Endothelial cell of umbilical vein (primary cell): ENCODE data around the gene COA3. TPM values are rescaled to one million over a fixed set of nuclear protein-coding genes. Genes with fewer than 3 reads are reported as not detected.
A peak's percentile ranks its signal among the peaks of the same experiment; 100 is the strongest.

ENCODE experiments used
- BruUV-seq: library from RNA; stranded (reverse); fragments of 400-500 nt; replicated peaks from 2 replicates; lab custom pipeline; 2021; lab: Mats Ljungman, UMichigan
- CTCF ChIA-PET: fragments of 300-600, 350-600 bp; sonication (Branson Sonifier 250); formaldehyde crosslinking; loops from one replicate; lab custom pipeline; 2021; ENCODE audit warnings: antibody characterized with exemption, inconsistent platforms; lab: Charles Lee
- POLR2A ChIA-PET: fragments of 300-600, 350-600 bp; sonication (Branson Sonifier 250); formaldehyde crosslinking; loops from one replicate; lab custom pipeline; 2021; ENCODE audit warnings: antibody characterized with exemption, inconsistent platforms; lab: Charles Lee
- DNase-seq: peaks from one replicate; pipeline ENCODE4 v3.0.0-alpha.2; 2011; ENCODE audit warnings: low read depth, low spot score
- FAIRE-seq: peaks from 2 replicates; lab custom pipeline; 2011; peaks lifted over from hg19 to GRCh38; lab: Jason Lieb, UNC
- H2AFZ ChIP-seq: 2 replicates; pipeline ENCODE4 v1.6.0; 2012; ENCODE audit warnings: low read depth, low read length, control low read depth, inconsistent platforms
- H3K27ac ChIP-seq: 2 replicates; pipeline ENCODE4 v1.5.1; 2011; ENCODE audit warnings: low read depth, mild to moderate bottlenecking, control low read depth, low read length, moderate library complexity; ENCODE audit not compliant: insufficient read depth
- H3K27me3 ChIP-seq, 2 experiments: 2 replicates each; pipeline versions ENCODE4 v1.6.0 to v1.6.1; 2011; ENCODE audit warnings: low read length in 2 of 2, mixed read lengths in 1 of 2; ENCODE audit not compliant: control insufficient read depth in 2 of 2, insufficient read depth in 2 of 2
- H3K36me3 ChIP-seq, 2 experiments: 2 replicates in 1 of 2; 3 replicates in 1 of 2; pipeline ENCODE4 v1.5.1; 2011; ENCODE audit warnings: low read length in 2 of 2, mild to moderate bottlenecking in 1 of 2, moderate library complexity in 1 of 2; ENCODE audit not compliant: control insufficient read depth in 2 of 2, insufficient read depth in 2 of 2; ENCODE audit errors: extremely low read depth in 1 of 2
- H3K4me1 ChIP-seq: 3 replicates; pipeline ENCODE4 v1.5.1; 2011; ENCODE audit warnings: mild to moderate bottlenecking, low read length; ENCODE audit not compliant: control insufficient read depth, insufficient read depth; ENCODE audit errors: extremely low read depth
- H3K4me2 ChIP-seq: 2 replicates; pipeline ENCODE4 v1.6.1; 2011; ENCODE audit warnings: low read length, control low read depth, mixed read lengths; ENCODE audit not compliant: insufficient read depth
- H3K4me3 ChIP-seq, 3 experiments: fragments of 200-600 bp in 1 of 3; sonication (generic), shearing (Covaris generic) in 1 of 3; replicated peaks in 1 of 3; 2 replicates each; pipeline ENCODE4 v1.5.1; 2011 to 2016; ENCODE audit warnings: control low read depth in 3 of 3, low read length in 3 of 3, mild to moderate bottlenecking in 2 of 3, inconsistent platforms in 1 of 3, low read depth in 1 of 3, moderate library complexity in 1 of 3; ENCODE audit not compliant: insufficient read depth in 1 of 3
- H3K79me2 ChIP-seq: 2 replicates; pipeline ENCODE4 v1.6.0; 2012; ENCODE audit warnings: low read length, inconsistent platforms; ENCODE audit not compliant: control insufficient read depth, insufficient read depth
- H3K9ac ChIP-seq: replicated peaks from 2 replicates; pipeline ENCODE3; 2011; ENCODE audit warnings: low read length, control low read depth; ENCODE audit not compliant: insufficient read depth; ENCODE audit errors: extremely low read depth
- H3K9me1 ChIP-seq: replicated peaks from 3 replicates; pipeline ENCODE4 v1.6.0; 2011; ENCODE audit warnings: mild to moderate bottlenecking, low read length; ENCODE audit not compliant: control insufficient read depth, insufficient read depth; ENCODE audit errors: extremely low read depth
- H3K9me3 ChIP-seq: replicated peaks from 2 replicates; pipeline ENCODE4 v1.5.1; 2012; ENCODE audit warnings: low read length, inconsistent platforms; ENCODE audit not compliant: control insufficient read depth, insufficient read depth
- H4K20me1 ChIP-seq: replicated peaks from 2 replicates; pipeline ENCODE3; 2011; ENCODE audit warnings: mild to moderate bottlenecking, low read length; ENCODE audit not compliant: control insufficient read depth, insufficient read depth; ENCODE audit errors: extremely low read depth
- EZH2 ChIP-seq: IDR thresholded peaks from 2 replicates; pipeline ENCODE4 v1.6.1; 2012; ENCODE audit warnings: borderline replicate concordance, low read depth, mild to moderate bottlenecking, moderate library complexity, low read length, inconsistent platforms; ENCODE audit not compliant: severe bottlenecking
- FOS ChIP-seq: IDR thresholded peaks from 2 replicates; pipeline ENCODE4 v1.6.1; 2011; ENCODE audit warnings: mild to moderate bottlenecking, low read length, moderate library complexity, borderline replicate concordance; ENCODE audit not compliant: insufficient read depth
- GATA2 ChIP-seq: IDR thresholded peaks from 2 replicates; pipeline ENCODE4 v1.7.0; 2011; ENCODE audit warnings: low read depth, mild to moderate bottlenecking, moderate library complexity, mixed read lengths, low read length; ENCODE audit not compliant: insufficient read length, insufficient read depth
- JUN ChIP-seq: IDR thresholded peaks from 2 replicates; pipeline ENCODE4 v1.6.1; 2011; ENCODE audit warnings: borderline replicate concordance, low read depth; ENCODE audit not compliant: insufficient read length, insufficient read depth
- MAX ChIP-seq: IDR thresholded peaks from 2 replicates; pipeline ENCODE4 v1.6.1; 2011; ENCODE audit not compliant: insufficient read depth, insufficient read length
- MYC ChIP-seq: IDR thresholded peaks from one replicate; pipeline ENCODE4 v1.6.1; 2011; ENCODE audit warnings: mild to moderate bottlenecking, low read depth, low read length
- POLR2A ChIP-seq: IDR thresholded peaks from 2 replicates; pipeline ENCODE4 v1.6.1; 2012; ENCODE audit warnings: low read depth, mild to moderate bottlenecking, control low read depth, low read length
- POLR2AphosphoS5 ChIP-seq: IDR thresholded peaks from 2 replicates; pipeline ENCODE4 v1.6.1; 2012; ENCODE audit warnings: low read depth, mild to moderate bottlenecking, control low read depth, low read length, moderate library complexity; ENCODE audit not compliant: insufficient read depth
- dilution Hi-C: fragments of 300-500 bp; cut with MboI; formaldehyde crosslinking; loops from one replicate; pipeline ENCODE4 v1.15.0; 2019; ENCODE audit warnings: low sequenced_read_pairs; ENCODE audit not compliant: extremely low pct_ligation_motif_present
- intact Hi-C: fragments of 100-400 bp; cut with micrococcal nuclease; formaldehyde crosslinking; loops from one replicate; pipeline ENCODE4 v1.10.0; 2022
- polyA plus RNA-seq, 4 experiments: library from polyadenylated mRNA; depleted of rRNA in 3 of 4; stranded (reverse) in 3 of 4; unstranded in 1 of 4; fragments of >200 nt; gene quantifications; 2 replicates each; pipeline versions ENCODE4 v1.2.1 to v1.2.3, GENCODE V29; 2011 to 2012; ENCODE audit warnings: missing spikeins in 1 of 4
- total RNA-seq: library from RNA; stranded (reverse); gene quantifications from 2 replicates; pipeline ENCODE4 v1.2.3, GENCODE V29; 2021
- TF ChIP-seq, protein P1 (sequence below), 2 donors: IDR thresholded peaks; 1 replicate in 1 of 2; 2 replicates in 1 of 2; pipeline ENCODE4 v1.5.1; 2011; ENCODE audit warnings: low read length in 2 of 2, mild to moderate bottlenecking in 2 of 2, moderate library complexity in 2 of 2, control low read depth in 1 of 2, inconsistent platforms in 1 of 2, low read depth in 1 of 2; ENCODE audit not compliant: insufficient read depth in 1 of 2; ENCODE audit errors: extremely low read depth in 1 of 2

The COA3 gene
- total and polyA plus RNA-seq, 2 donors (not counting 3 experiments of a cell fraction or from before 2014, with no cell fraction given) = 56.6 to 126 TPM

DNA sequence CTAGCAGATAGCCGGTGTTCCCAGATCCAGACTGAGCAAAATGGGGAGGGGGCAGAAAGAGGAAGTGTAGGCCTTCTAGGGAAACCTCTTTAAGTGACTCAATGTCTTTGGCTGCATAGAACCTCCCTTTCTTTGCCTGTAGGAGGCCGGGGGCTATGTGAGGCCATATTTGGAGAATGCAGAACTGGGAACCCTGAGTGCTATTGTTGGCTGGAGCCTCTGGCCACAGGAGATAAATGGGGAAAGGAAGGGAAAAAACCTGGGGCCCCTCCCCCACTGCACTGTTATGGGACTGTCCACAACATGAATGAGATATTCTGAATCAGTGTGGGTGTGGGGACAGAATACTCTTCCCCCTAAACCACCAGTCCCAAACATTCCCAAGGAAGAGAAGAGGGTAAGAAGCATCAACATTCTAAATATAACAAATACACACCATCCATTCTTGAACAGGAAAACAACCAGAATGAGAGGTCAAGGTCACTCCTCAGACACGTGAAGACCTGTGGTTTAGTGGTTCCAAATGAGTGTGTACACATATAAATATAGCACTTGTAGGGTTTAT is 22.9 kb downstream of the COA3 start:
- no peak overlapping the region for H2AFZ ChIP-seq
- no peaks in the 10 kb centered on the region for H3K79me2 ChIP-seq
- peaks cover 30% of the 10 kb centered on the region for H3K4me1 ChIP-seq
- intact Hi-C loops = loop anchor here (2.0 kb wide), 1 partner anchor 55 kb away; no protein-coding TSS in a partner anchor
- H3K27me3 ChIP-seq = no peaks in the 10 kb centered on the region
- POLR2A ChIA-PET = no interaction called here
- no peak overlapping the region for H3K4me2 ChIP-seq
- peak; percentile 61 for FAIRE-seq
- dilution Hi-C loops = no loop called here
- H3K9ac ChIP-seq = no peak overlapping the region
- no peak overlapping the region for H3K27ac ChIP-seq
- no peaks in the 10 kb centered on the region for H3K9me3 ChIP-seq
- no peaks in the 10 kb centered on the region for H3K9me1 ChIP-seq
- H4K20me1 ChIP-seq = no peaks in the 10 kb centered on the region
- TF ChIP-seq JUN (no peak), EZH2 (no peak), GATA2 (no peak), FOS (no peak), POLR2AphosphoS5 (no peak), MYC (no peak), POLR2A (no peak), MAX (no peak)
- TF ChIP-seq, protein P1, sequence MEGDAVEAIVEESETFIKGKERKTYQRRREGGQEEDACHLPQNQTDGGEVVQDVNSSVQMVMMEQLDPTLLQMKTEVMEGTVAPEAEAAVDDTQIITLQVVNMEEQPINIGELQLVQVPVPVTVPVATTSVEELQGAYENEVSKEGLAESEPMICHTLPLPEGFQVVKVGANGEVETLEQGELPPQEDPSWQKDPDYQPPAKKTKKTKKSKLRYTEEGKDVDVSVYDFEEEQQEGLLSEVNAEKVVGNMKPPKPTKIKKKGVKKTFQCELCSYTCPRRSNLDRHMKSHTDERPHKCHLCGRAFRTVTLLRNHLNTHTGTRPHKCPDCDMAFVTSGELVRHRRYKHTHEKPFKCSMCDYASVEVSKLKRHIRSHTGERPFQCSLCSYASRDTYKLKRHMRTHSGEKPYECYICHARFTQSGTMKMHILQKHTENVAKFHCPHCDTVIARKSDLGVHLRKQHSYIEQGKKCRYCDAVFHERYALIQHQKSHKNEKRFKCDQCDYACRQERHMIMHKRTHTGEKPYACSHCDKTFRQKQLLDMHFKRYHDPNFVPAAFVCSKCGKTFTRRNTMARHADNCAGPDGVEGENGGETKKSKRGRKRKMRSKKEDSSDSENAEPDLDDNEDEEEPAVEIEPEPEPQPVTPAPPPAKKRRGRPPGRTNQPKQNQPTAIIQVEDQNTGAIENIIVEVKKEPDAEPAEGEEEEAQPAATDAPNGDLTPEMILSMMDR (IDR thresholded peaks at IDR 0.05; ENCODE audit: extremely low read depth in 1 of 2, insufficient read depth in 1 of 2, low read depth in 1 of 2, low read length in 2 of 2) = no peak
- no peak overlapping the region for H3K4me3 ChIP-seq
- CTCF ChIA-PET = interaction anchor here (4.8 kb wide), 1 partner anchor 13 kb away, joined by 53 read pairs; no protein-coding TSS in a partner anchor
- peaks cover 0 to 8% of the 10 kb centered on the region in 2 experiments for H3K36me3 ChIP-seq
- DNase-seq = peak; percentile 21
- no TSS peak for BruUV-seq
